CD4-positive, alpha-beta memory T cell (primary cell): ENCODE data around the gene CAB39L. TPM values are rescaled to one million over a fixed set of nuclear protein-coding genes. Genes with fewer than 3 reads are reported as not detected.

Experiments used
- CTCF ChIA-PET: fragments of 350-600 bp; sonication (Branson Sonifier 250); formaldehyde crosslinking; loops from one replicate; lab custom pipeline; 2021; ENCODE audit warnings: inconsistent platforms; ENCODE audit not compliant: partially characterized antibody; lab: Charles Lee
- POLR2A ChIA-PET: fragments of 350-600 bp; sonication (Branson Sonifier 250); formaldehyde crosslinking; loops from one replicate; lab custom pipeline; 2021; ENCODE audit not compliant: partially characterized antibody; lab: Charles Lee
- DNase-seq, 5 donors: peaks; one replicate each; pipeline versions ENCODE4 v3.0.0 to v3.0.0-alpha.2; 2020 to 2022; ENCODE audit warnings: mixed read lengths in 1 of 5
- H3K27ac ChIP-seq: one replicate; pipeline ENCODE4 v1.7.0; 2013; ENCODE audit warnings: low read depth, low read length
- H3K27me3 ChIP-seq: 2 replicates; pipeline ENCODE4 v1.7.0; 2013; ENCODE audit warnings: mild to moderate bottlenecking, low read length, moderate library complexity; ENCODE audit not compliant: insufficient read depth
- H3K36me3 ChIP-seq: 2 replicates; pipeline ENCODE4 v1.7.0; 2013; ENCODE audit warnings: mild to moderate bottlenecking, low read length, moderate library complexity; ENCODE audit not compliant: insufficient read depth
- H3K4me1 ChIP-seq: 2 replicates; pipeline ENCODE4 v1.7.0; 2013; ENCODE audit warnings: mild to moderate bottlenecking, low read length, moderate library complexity; ENCODE audit not compliant: insufficient read depth
- H3K4me3 ChIP-seq, 2 donors: one replicate each; pipeline ENCODE4 v1.7.0; 2013; ENCODE audit warnings: low read length in 2 of 2, mild to moderate bottlenecking in 1 of 2
- H3K9me3 ChIP-seq, 2 donors: one replicate each; pipeline ENCODE4 v1.7.0; 2013; ENCODE audit warnings: low read length in 2 of 2, control low read depth in 1 of 2; ENCODE audit not compliant: control insufficient read depth in 1 of 2
- H3K27ac Mint-ChIP-seq, 7 donors: one replicate each; pipeline ENCODE4 v1.8.0; 2020 to 2021; ENCODE audit warnings: mixed read lengths in 7 of 7, mild to moderate bottlenecking in 6 of 7, inconsistent platforms in 3 of 7, moderate library complexity in 3 of 7
- H3K27me3 Mint-ChIP-seq, 2 donors: one replicate each; pipeline ENCODE4 v1.8.0; 2020 to 2021; ENCODE audit warnings: mixed read lengths in 2 of 2
- H3K36me3 Mint-ChIP-seq, 2 donors: one replicate each; pipeline ENCODE4 v1.8.0; 2020 to 2021; ENCODE audit warnings: mixed read lengths in 2 of 2, inconsistent platforms in 1 of 2, mild to moderate bottlenecking in 1 of 2
- H3K4me1 Mint-ChIP-seq, 4 donors: one replicate each; pipeline ENCODE4 v1.8.0; 2020 to 2021; ENCODE audit warnings: mixed read lengths in 4 of 4, mild to moderate bottlenecking in 1 of 4
- H3K4me3 Mint-ChIP-seq, 8 donors: one replicate each; pipeline ENCODE4 v1.8.0; 2020 to 2021; ENCODE audit warnings: mixed read lengths in 8 of 8, mild to moderate bottlenecking in 7 of 8, moderate library complexity in 6 of 8, inconsistent platforms in 3 of 8
- H3K9me3 Mint-ChIP-seq, 8 donors: one replicate each; pipeline ENCODE4 v1.8.0; 2020 to 2021; ENCODE audit warnings: mixed read lengths in 8 of 8, mild to moderate bottlenecking in 5 of 8, inconsistent platforms in 3 of 8, moderate library complexity in 1 of 8
- intact Hi-C: fragments of 100-400 bp; cut with micrococcal nuclease; formaldehyde crosslinking; loops from one replicate; pipeline ENCODE4 v1.15.1; 2023
- polyA plus RNA-seq, 2 donors: library from polyadenylated mRNA; unstranded; fragments of 300-500 nt; fragmentation: Illumina TruSeq; gene quantifications; one replicate each; pipeline ENCODE4 v1.2.3, GENCODE V29; 2021
- total RNA-seq, 2 experiments: library from RNA; stranded (reverse); gene quantifications; one replicate each; pipeline ENCODE4 v1.2.3, GENCODE V29; 2021

Gene CAB39L
- total and polyA plus RNA-seq, 4 experiments from 2014 or later = 4.1 to 7.7 (median 6.1) TPM

DNA sequence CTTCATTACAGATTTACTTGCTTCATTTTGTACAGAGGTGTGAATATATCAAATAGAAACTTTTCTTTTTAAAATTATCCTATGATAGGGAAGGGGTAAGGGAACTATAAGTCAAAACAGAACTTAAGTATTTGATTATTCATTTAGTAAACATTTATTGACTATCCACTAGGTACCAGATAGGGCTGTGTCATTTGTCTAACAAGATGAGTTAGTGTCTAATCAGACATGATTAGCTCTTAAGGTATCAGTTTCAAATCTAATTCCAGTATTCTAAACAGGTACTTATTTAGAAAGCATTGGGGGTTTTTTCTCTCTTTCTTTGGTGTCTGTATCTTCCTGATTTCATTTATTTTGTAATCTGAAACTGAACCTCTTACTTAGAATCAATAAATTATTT is 164.0 kb downstream of the CAB39L start:
- no peak for DNase-seq
- H3K4me3 Mint-ChIP-seq = no peak overlapping the region
- Histone ChIP-seq H3K9me3 (no peaks in the 10 kb centered on the region), H3K36me3 (peaks cover 3% of the 10 kb centered on the region), H3K27me3 (no peaks in the 10 kb centered on the region), H3K4me1 (no peaks in the 10 kb centered on the region), H3K4me3 (no peak overlapping the region), H3K27ac (no peak overlapping the region)
- H3K9me3 Mint-ChIP-seq = no peaks in the 10 kb centered on the region
- intact Hi-C loops = loop anchor here (2.0 kb wide), 3 partner anchors 31 to 531 kb away; no protein-coding TSS in a partner anchor
- ChIA-PET POLR2A (interaction anchor here (0.7 kb wide), 1 partner anchor 1233 kb away, joined by 3 read pairs; no protein-coding TSS in a partner anchor), CTCF (interaction anchor here (1.2 to 6.7 kb wide), 17 partner anchors 10 to 511 kb away, joined by 3 to 65 read pairs (median 6); partner anchors contain the start of gene CDADC1)
- H3K27me3 Mint-ChIP-seq = no peaks in the 10 kb centered on the region
- no peaks in the 10 kb centered on the region for H3K4me1 Mint-ChIP-seq
- H3K27ac Mint-ChIP-seq = no peak overlapping the region
- peaks cover 22 to 41% of the 10 kb centered on the region in 2 donors for H3K36me3 Mint-ChIP-seq

DNA sequence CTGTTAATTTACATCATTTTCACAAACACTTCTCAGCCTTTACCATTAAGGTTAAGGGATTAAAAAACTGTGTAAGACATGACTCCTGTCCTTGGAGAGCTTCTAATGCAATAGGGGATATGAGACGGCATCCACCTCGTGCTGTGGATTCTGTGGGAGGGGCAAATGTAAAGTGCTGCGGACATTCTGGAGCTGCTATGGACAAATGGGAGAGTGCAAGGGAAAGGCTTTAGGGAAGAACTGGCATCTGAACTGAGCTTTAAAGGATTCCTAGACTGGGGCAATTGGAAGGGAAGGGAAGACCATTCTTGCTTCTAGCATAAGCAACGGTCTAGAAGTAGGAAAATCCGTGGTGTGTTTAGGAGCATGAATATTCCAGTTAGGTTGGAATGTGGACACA is 164.8 kb downstream of the CAB39L start:
- no peaks in the 10 kb centered on the region for H3K27me3 Mint-ChIP-seq
- H3K27ac ChIP-seq = no peak overlapping the region
- H3K4me1 Mint-ChIP-seq = no peaks in the 10 kb centered on the region
- ChIA-PET CTCF (interaction anchor here (0.7 to 6.7 kb wide), 7 partner anchors 9 to 323 kb away, joined by 3 to 65 read pairs (median 26); no protein-coding TSS in a partner anchor), POLR2A (interaction anchor here (0.5 to 0.8 kb wide), 2 partner anchors 31 to 85 kb away, joined by 3 read pairs; no protein-coding TSS in a partner anchor)
- no peak overlapping the region for H3K27ac Mint-ChIP-seq
- no peak overlapping the region for H3K4me3 Mint-ChIP-seq
- H3K9me3 ChIP-seq = no peaks in the 10 kb centered on the region
- no peak for DNase-seq
- intact Hi-C loops = no loop called here
- H3K36me3 ChIP-seq = peaks cover 3% of the 10 kb centered on the region
- no peaks in the 10 kb centered on the region for H3K4me1 ChIP-seq
- peaks cover 18 to 37% of the 10 kb centered on the region in 2 donors for H3K36me3 Mint-ChIP-seq
- H3K9me3 Mint-ChIP-seq = no peaks in the 10 kb centered on the region
- no peak overlapping the region for H3K4me3 ChIP-seq
- H3K27me3 ChIP-seq = no peaks in the 10 kb centered on the region

DNA sequence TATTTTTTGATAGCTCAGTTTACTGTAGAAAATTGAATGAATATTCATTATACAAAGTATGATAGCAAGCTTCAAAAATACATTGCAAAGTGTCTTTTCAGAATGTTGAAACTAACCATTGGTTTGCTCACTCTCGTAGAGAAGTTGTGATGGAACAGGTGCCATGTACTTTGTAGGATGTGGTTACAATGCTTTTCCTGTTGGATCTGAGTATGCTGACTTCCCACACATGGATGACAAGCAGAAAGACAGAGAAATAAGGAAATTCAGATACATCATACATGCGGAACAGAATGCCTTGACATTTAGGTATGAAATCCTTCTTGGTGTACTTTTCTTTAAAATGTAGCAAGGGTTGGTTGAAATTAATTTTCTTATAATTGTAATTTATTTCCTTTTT is 165.7 kb downstream of the CAB39L start:
- CTCF ChIA-PET = interaction anchor here (4.9 to 6.7 kb wide), 4 partner anchors 8 to 63 kb away, joined by 26 to 65 read pairs (median 34); no protein-coding TSS in a partner anchor
- no peaks in the 10 kb centered on the region for H3K4me1 ChIP-seq
- H3K27ac ChIP-seq = no peak overlapping the region
- intact Hi-C loops = no loop called here
- Mint-ChIP-seq H3K36me3 (peaks cover 18 to 31% of the 10 kb centered on the region in 2 donors), H3K27me3 (no peaks in the 10 kb centered on the region), H3K4me3 (no peak overlapping the region), H3K27ac (no peak overlapping the region), H3K4me1 (no peaks in the 10 kb centered on the region), H3K9me3 (no peaks in the 10 kb centered on the region)
- H3K4me3 ChIP-seq = no peak overlapping the region
- POLR2A ChIA-PET = no interaction called here
- H3K27me3 ChIP-seq = no peaks in the 10 kb centered on the region
- DNase-seq = no peak
- no peaks in the 10 kb centered on the region for H3K9me3 ChIP-seq
- no peaks in the 10 kb centered on the region for H3K36me3 ChIP-seq

DNA sequence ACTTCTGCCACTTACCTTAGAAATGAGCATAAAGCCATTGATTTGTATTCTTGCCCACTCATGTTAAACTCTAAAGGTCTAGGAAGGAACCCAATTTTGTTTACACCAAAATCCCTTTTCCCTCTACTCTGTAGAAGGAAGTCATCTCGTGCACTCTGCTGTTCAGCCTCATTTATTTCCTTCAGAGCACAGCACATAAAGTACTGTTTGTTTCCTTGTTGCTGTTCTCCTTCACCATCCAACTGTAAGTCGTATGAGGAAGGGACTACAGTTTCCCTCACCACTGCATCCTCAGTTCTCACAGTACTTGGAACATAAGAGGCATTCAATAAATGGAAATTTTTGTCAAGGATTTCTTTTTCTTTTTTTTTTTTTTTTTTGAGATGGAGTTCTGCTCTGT is 171.6 kb downstream of the CAB39L start:
- no peak overlapping the region for H3K4me3 Mint-ChIP-seq
- Histone ChIP-seq H3K27me3 (no peaks in the 10 kb centered on the region), H3K27ac (no peak overlapping the region), H3K4me1 (no peaks in the 10 kb centered on the region), H3K4me3 (no peak overlapping the region), H3K36me3 (peaks cover 5% of the 10 kb centered on the region), H3K9me3 (no peaks in the 10 kb centered on the region)
- ChIA-PET POLR2A (no interaction called here), CTCF (interaction anchor here (4.6 kb wide), 1 partner anchor 8 kb away, joined by 31 read pairs; no protein-coding TSS in a partner anchor)
- H3K27me3 Mint-ChIP-seq = no peaks in the 10 kb centered on the region
- H3K4me1 Mint-ChIP-seq = peaks cover 0 to 6% (median 0%) of the 10 kb centered on the region in 4 donors
- H3K36me3 Mint-ChIP-seq = peaks cover 10 to 15% of the 10 kb centered on the region in 2 donors
- no peaks in the 10 kb centered on the region for H3K9me3 Mint-ChIP-seq
- H3K27ac Mint-ChIP-seq = no peak overlapping the region
- intact Hi-C loops = no loop called here
- DNase-seq = no peak

DNA sequence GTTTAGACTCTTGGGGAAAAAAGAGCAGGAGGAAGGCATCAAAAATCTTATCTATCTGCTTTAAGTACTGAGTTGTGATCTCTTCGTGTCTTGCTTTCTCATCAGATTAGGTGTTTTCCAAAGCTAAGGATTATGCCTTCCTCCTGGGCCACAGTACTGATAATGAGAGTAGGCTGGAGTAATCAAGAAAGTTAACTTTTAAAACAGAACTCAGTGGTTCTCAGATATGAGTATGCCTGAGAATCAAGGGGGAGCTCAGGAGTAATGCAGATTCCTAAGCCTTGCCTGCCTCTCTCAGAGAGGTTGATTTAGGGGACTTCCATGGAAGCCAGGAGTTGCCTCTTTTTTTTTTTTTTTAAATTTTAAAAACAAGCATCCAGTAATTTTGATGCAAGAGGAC is 172.6 kb downstream of the CAB39L start:
- no peaks in the 10 kb centered on the region for H3K4me1 ChIP-seq
- H3K4me3 ChIP-seq = no peak overlapping the region
- Mint-ChIP-seq H3K36me3 (peaks cover 18 to 21% of the 10 kb centered on the region in 2 donors), H3K9me3 (no peaks in the 10 kb centered on the region), H3K27me3 (no peaks in the 10 kb centered on the region), H3K4me3 (no peak overlapping the region), H3K4me1 (peaks cover 0 to 6% (median 0%) of the 10 kb centered on the region in 4 donors), H3K27ac (peak overlapping the region in 1 of 7 donors; percentile 72)
- no peak for DNase-seq
- H3K9me3 ChIP-seq = no peaks in the 10 kb centered on the region
- H3K27me3 ChIP-seq = no peaks in the 10 kb centered on the region
- ChIA-PET CTCF (interaction anchor here (4.6 kb wide), 1 partner anchor 9 kb away, joined by 31 read pairs; no protein-coding TSS in a partner anchor), POLR2A (no interaction called here)
- H3K36me3 ChIP-seq = peaks cover 5% of the 10 kb centered on the region
- intact Hi-C loops = no loop called here
- H3K27ac ChIP-seq = no peak overlapping the region

DNA sequence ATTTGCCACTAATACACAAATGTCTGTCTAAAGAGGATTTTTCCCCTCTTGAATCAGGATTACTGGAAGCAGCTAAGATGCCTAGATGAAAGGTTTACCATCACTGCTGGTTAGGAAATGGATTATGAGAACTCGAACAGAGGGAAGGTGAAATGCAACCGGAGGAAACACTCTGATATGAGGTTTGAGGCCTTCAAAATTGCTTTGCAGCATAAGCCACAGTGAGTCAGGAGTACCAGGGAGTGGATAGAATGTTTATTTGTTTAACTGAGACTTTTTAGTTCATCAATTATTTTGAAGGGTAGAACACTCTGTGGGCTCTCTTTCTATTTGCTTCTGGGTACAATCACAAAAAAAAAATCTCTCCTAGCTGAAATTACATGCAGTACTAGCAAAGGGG is 178.0 kb downstream of the CAB39L start:
- Mint-ChIP-seq H3K27ac (peak overlapping the region in 1 of 7 donors; percentile 28), H3K9me3 (no peaks in the 10 kb centered on the region), H3K36me3 (peaks cover 37 to 41% of the 10 kb centered on the region in 2 donors), H3K27me3 (no peaks in the 10 kb centered on the region), H3K4me1 (peaks cover 0 to 2% (median under 1%) of the 10 kb centered on the region in 4 donors), H3K4me3 (no peak overlapping the region)
- no peaks in the 10 kb centered on the region for H3K4me1 ChIP-seq
- no peak for DNase-seq
- no peak overlapping the region for H3K27ac ChIP-seq
- ChIA-PET POLR2A (no interaction called here), CTCF (interaction anchor here (2.4 to 3.5 kb wide), 2 partner anchors 17 to 18 kb away, joined by 11 to 12 read pairs; partner anchors contain the start of gene CDADC1)
- H3K36me3 ChIP-seq = peaks cover 5% of the 10 kb centered on the region
- H3K27me3 ChIP-seq = no peaks in the 10 kb centered on the region
- H3K9me3 ChIP-seq = no peaks in the 10 kb centered on the region
- H3K4me3 ChIP-seq = no peak overlapping the region
- intact Hi-C loops = no loop called here

DNA sequence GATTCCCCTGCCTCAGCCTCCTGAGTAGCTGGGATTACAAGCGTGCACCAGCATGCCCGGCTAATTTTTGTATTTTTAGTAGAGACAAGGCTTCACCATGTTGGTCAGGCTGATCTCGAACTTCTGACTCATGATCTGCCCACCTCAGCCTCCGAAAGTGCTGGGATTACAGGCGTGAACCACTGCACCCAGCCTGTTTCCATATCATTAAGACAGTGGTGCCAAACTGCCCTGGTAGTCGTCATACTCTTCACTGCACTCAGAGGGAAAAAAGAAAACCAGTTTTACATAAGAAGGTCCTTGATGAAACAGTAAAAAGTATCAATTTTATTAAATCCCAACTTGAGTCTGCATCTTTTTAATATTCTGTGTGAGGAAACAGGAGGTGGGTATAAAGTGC is 181.2 kb downstream of the CAB39L start:
- ChIA-PET CTCF (interaction anchor here (1.8 kb wide), 1 partner anchor 11 kb away, joined by 7 read pairs; no protein-coding TSS in a partner anchor), POLR2A (interaction anchor here (1.0 kb wide), 1 partner anchor 44 kb away, joined by 3 read pairs; no protein-coding TSS in a partner anchor)
- H3K27ac ChIP-seq = no peak overlapping the region
- Mint-ChIP-seq H3K4me3 (no peak overlapping the region), H3K9me3 (no peaks in the 10 kb centered on the region), H3K4me1 (peaks cover 4 to 12% (median 7%) of the 10 kb centered on the region in 4 donors), H3K27me3 (no peaks in the 10 kb centered on the region), H3K36me3 (peaks cover 42 to 50% of the 10 kb centered on the region in 2 donors), H3K27ac (no peak overlapping the region)
- intact Hi-C loops = no loop called here
- no peak overlapping the region for H3K4me3 ChIP-seq
- H3K4me1 ChIP-seq = peaks cover 9% of the 10 kb centered on the region
- H3K27me3 ChIP-seq = no peaks in the 10 kb centered on the region
- DNase-seq = no peak
- peaks cover 8% of the 10 kb centered on the region for H3K36me3 ChIP-seq
- H3K9me3 ChIP-seq = no peaks in the 10 kb centered on the region
